ENCODE data around the gene ROMO1.

ROMO1 gene

GRCh38 chr20:35653893-35654292, 45.3 kb upstream of the ROMO1 start:
- CTCF ChIA-PET: no interaction called here

DNA sequence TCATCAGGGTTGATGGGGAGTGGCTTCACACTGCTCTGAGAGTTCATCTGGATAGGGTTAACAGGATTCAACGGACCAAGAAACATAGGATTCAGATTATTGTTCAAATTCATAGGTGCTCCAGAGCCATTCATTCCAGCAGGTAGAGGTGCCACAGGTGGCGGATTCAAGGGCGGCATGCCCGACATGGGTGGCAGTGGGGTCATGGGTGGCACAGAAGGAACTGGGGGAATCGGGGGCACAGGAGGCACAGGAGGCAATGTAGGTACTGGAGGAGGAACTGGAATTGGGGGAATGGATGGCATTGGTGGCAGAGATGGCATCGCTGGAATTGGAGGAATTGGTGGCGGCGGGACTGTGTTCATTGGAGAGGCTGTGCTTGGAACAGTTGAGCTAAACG, 44.8 kb upstream of the ROMO1 start:
- DNase-seq (ENCODE audit: extremely low spot score): no peak
- TF ChIP-seq SP1 (IDR thresholded peaks at IDR 0.05) (no peak), TARDBP (IDR thresholded peaks at IDR 0.05) (no peak), HDGF (IDR thresholded peaks at IDR 0.05; ENCODE audit: borderline replicate concordance) (no peak), FOXK2 (IDR thresholded peaks at IDR 0.05) (no peak), ZNF384 (IDR thresholded peaks at IDR 0.05) (no peak), FOXM1 (IDR thresholded peaks at IDR 0.05; ENCODE audit: borderline replicate concordance) (no peak), SUZ12 (IDR thresholded peaks at IDR 0.05) (no peak), FOXA1 (IDR thresholded peaks at IDR 0.05) (no peak), L3MBTL2 (conservative IDR thresholded peaks at IDR 0.05) (no peak), LEF1 (IDR thresholded peaks at IDR 0.05; ENCODE audit: borderline replicate concordance) (no peak), CTBP1 (IDR thresholded peaks at IDR 0.05; ENCODE audit: borderline replicate concordance) (no peak), BHLHE40 (IDR thresholded peaks at IDR 0.05; ENCODE audit: borderline replicate concordance) (no peak), ELF4 (IDR thresholded peaks at IDR 0.05) (no peak)
- TF ChIP-seq, protein P1, sequence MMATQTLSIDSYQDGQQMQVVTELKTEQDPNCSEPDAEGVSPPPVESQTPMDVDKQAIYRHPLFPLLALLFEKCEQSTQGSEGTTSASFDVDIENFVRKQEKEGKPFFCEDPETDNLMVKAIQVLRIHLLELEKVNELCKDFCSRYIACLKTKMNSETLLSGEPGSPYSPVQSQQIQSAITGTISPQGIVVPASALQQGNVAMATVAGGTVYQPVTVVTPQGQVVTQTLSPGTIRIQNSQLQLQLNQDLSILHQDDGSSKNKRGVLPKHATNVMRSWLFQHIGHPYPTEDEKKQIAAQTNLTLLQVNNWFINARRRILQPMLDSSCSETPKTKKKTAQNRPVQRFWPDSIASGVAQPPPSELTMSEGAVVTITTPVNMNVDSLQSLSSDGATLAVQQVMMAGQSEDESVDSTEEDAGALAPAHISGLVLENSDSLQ (IDR thresholded peaks at IDR 0.05): no peak
- ChIA-PET CTCF (no interaction called here), POLR2A (interaction anchor here (3.1 kb wide), 1 partner anchor 10 kb away, joined by 12 read pairs; the partner anchor contains the start of genes CPNE1 and RBM12)

More at GRCh38 chr20:35653893-35654292, 45.3 kb upstream of the ROMO1 start:
- TF ChIP-seq ZNF384 (IDR thresholded peaks at IDR 0.05) (no peak), ARNT (IDR thresholded peaks at IDR 0.05) (no peak), FOXA1 (IDR thresholded peaks at IDR 0.05) (no peak)
- no peak for DNase-seq (ENCODE audit: extremely low spot score)
- POLR2A ChIA-PET: interaction anchor here (3.1 kb wide), 1 partner anchor 11 kb away, joined by 12 read pairs; the partner anchor contains the start of genes CPNE1 and RBM12

GRCh38 chr20:35657271-35657670, 41.9 kb upstream of the ROMO1 start:
- POLR2A ChIA-PET: interaction anchor here (1.4 kb wide), 1 partner anchor 85 kb away, joined by 3 read pairs; the partner anchor contains the start of gene RBM39
- CTCF ChIA-PET: no interaction called here
- TF ChIP-seq NFRKB (IDR thresholded peaks at IDR 0.05): no peak
- TF ChIP-seq TARDBP (IDR thresholded peaks at IDR 0.05): no peak
- no peak for TF ChIP-seq BHLHE40 (IDR thresholded peaks at IDR 0.05; ENCODE audit: borderline replicate concordance)
- no peak for TF ChIP-seq L3MBTL2 (conservative IDR thresholded peaks at IDR 0.05)
- no peak for TF ChIP-seq SP1 (IDR thresholded peaks at IDR 0.05)
- TF ChIP-seq FOXA1 (IDR thresholded peaks at IDR 0.05): no peak
- TF ChIP-seq SUZ12 (IDR thresholded peaks at IDR 0.05): no peak
- DNase-seq (ENCODE audit: extremely low spot score): no peak

DNA sequence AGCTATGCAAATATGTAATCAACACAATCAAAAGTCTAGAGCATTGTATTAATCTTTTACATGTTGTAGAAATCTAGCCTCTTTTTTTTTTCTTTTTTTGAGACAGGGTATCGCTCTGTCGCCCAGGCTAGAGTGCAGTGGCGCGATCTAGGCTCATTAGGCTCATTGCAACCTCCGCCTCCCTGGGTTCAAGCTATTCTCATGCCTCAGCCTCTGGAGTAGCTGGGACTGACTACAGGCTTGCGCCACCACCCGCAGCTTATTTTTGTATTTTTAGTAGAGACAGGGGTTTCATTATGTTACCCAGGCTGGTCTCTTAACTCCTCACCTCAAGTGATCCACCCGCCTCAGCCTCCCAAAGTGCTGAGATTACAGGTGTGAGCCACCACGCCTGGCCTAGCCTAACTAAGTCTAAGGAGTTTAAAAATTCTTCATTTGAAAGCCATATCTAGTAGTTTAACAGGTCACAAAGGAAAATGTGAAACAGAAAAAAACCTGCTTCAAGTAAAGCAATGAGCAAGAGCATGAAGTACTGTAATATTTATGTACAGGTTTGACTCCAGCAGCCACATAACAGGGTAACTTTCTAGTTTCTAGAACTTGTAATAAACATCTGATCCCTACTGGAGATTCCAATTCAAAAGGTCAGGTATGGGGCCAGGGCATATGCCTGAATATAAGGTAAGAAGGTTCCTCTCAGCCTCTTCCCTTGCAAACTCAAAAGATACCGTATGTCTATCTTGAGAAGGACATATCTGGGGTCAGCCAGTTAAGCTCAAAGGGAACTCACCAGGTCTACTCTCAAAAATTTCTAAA, 38.9 kb upstream of the ROMO1 start:
- DNase-seq (ENCODE audit: extremely low spot score): no peak
- CTCF ChIA-PET: interaction anchor here (1.0 to 1.1 kb wide), 2 partner anchors 18 to 294 kb away, joined by 3 to 4 read pairs; partner anchors contain the start of gene SCAND1
- TF ChIP-seq, protein P1 (IDR thresholded peaks at IDR 0.05): no peak
- no peak for TF ChIP-seq FOXM1 (IDR thresholded peaks at IDR 0.05; ENCODE audit: borderline replicate concordance)
- TF ChIP-seq SP1 (IDR thresholded peaks at IDR 0.05): no peak
- no peak for TF ChIP-seq TARDBP (IDR thresholded peaks at IDR 0.05)
- no peak for TF ChIP-seq ELF4 (IDR thresholded peaks at IDR 0.05)
- TF ChIP-seq NFRKB (IDR thresholded peaks at IDR 0.05): no peak
- no peak for TF ChIP-seq HDGF (IDR thresholded peaks at IDR 0.05; ENCODE audit: borderline replicate concordance)
- TF ChIP-seq CTBP1 (IDR thresholded peaks at IDR 0.05; ENCODE audit: borderline replicate concordance): no peak
- no peak for TF ChIP-seq ZNF384 (IDR thresholded peaks at IDR 0.05)
- no peak for TF ChIP-seq LEF1 (IDR thresholded peaks at IDR 0.05; ENCODE audit: borderline replicate concordance)
- TF ChIP-seq BHLHE40 (IDR thresholded peaks at IDR 0.05; ENCODE audit: borderline replicate concordance): no peak
- TF ChIP-seq SUZ12 (IDR thresholded peaks at IDR 0.05): no peak

GRCh38 chr20:35661053-35661452, 38.2 kb upstream of the ROMO1 start:
- ChIA-PET POLR2A (interaction anchor here (1.3 to 1.8 kb wide), 2 partner anchors 38 to 81 kb away, joined by 4 to 5 read pairs; partner anchors contain the start of genes NFS1, RBM39 and ROMO1), CTCF (no interaction called here)
- no peak for TF ChIP-seq L3MBTL2 (conservative IDR thresholded peaks at IDR 0.05)
- no peak for TF ChIP-seq FOXA1 (IDR thresholded peaks at IDR 0.05)
- no peak for TF ChIP-seq FOXM1 (IDR thresholded peaks at IDR 0.05; ENCODE audit: borderline replicate concordance)
- TF ChIP-seq ELF4 (IDR thresholded peaks at IDR 0.05): no peak
- no peak for TF ChIP-seq ARNT (IDR thresholded peaks at IDR 0.05)
- TF ChIP-seq TARDBP (IDR thresholded peaks at IDR 0.05): no peak
- no peak for TF ChIP-seq CTBP1 (IDR thresholded peaks at IDR 0.05; ENCODE audit: borderline replicate concordance)
- TF ChIP-seq LEF1 (IDR thresholded peaks at IDR 0.05; ENCODE audit: borderline replicate concordance): no peak
- no peak for TF ChIP-seq ZNF384 (IDR thresholded peaks at IDR 0.05)
- TF ChIP-seq BHLHE40 (IDR thresholded peaks at IDR 0.05; ENCODE audit: borderline replicate concordance): no peak
- no peak for TF ChIP-seq HDGF (IDR thresholded peaks at IDR 0.05; ENCODE audit: borderline replicate concordance)
- no peak for TF ChIP-seq SP1 (IDR thresholded peaks at IDR 0.05)
- TF ChIP-seq SUZ12 (IDR thresholded peaks at IDR 0.05): no peak
- DNase-seq (ENCODE audit: extremely low spot score): no peak

More for the DNA sequence above, 38.9 kb upstream of the ROMO1 start:
- POLR2A ChIA-PET: interaction anchor here (1.3 to 1.8 kb wide), 2 partner anchors 39 to 82 kb away, joined by 4 to 5 read pairs; partner anchors contain the start of genes NFS1, RBM39 and ROMO1

- CTCF ChIA-PET: no interaction called here
- no peak for DNase-seq (ENCODE audit: extremely low spot score)
- TF ChIP-seq, protein P1 (IDR thresholded peaks at IDR 0.05): peak; percentile 67
- no peak for TF ChIP-seq L3MBTL2 (conservative IDR thresholded peaks at IDR 0.05)
- POLR2A ChIA-PET: interaction anchor here (1.8 kb wide), 1 partner anchor 80 kb away, joined by 4 read pairs; the partner anchor contains the start of gene RBM39
Observed at GRCh38 chr20:35661908-35662307, 37.3 kb upstream of the ROMO1 start.
